PC-3 (cell line): ENCODE measurements around the gene MPO. TPM values are rescaled to one million over a fixed set of nuclear protein-coding genes. Genes with fewer than 3 reads are reported as not detected.
A peak's percentile ranks its signal among the peaks of the same experiment; 100 is the strongest.

ENCODE experiments used
- ATAC-seq: fragments of 200-7000 bp; cut with Tn5 transposase; 2 replicates; pipeline ENCODE4 v1.9.1; 2020; ENCODE audit warnings: mild to moderate bottlenecking, moderate library complexity
- BruUV-seq: library from RNA; stranded (reverse); fragments of 400-500 nt; replicated peaks from 2 replicates; lab custom pipeline; 2021; lab: Mats Ljungman, UMichigan
- CTCF ChIA-PET: fragments of 300-600 bp; sonication (Branson Sonifier 250); formaldehyde crosslinking; loops from one replicate; lab custom pipeline; 2022; ENCODE audit warnings: antibody characterized with exemption; lab: Charles Lee
- POLR2A ChIA-PET: fragments of 300-600 bp; sonication (Branson Sonifier 250); formaldehyde crosslinking; loops from one replicate; lab custom pipeline; 2022; ENCODE audit warnings: antibody characterized with exemption; ENCODE audit not compliant: unreplicated experiment; lab: Charles Lee
- DNase-seq: peaks from one replicate; pipeline ENCODE4 v3.0.0-alpha.2; 2015
- H2AFZ ChIP-seq: fragments of 300-600 bp; sonication (generic); 2 replicates; pipeline ENCODE4 v1.6.0; 2016; ENCODE audit warnings: antibody characterized with exemption, low read length
- H3F3A ChIP-seq: fragments of 300-600 bp; sonication (generic); one replicate; pipeline ENCODE4 v1.6.0; 2017; ENCODE audit warnings: antibody characterized with exemption, low read length, control low read depth, mild to moderate bottlenecking; ENCODE audit not compliant: unreplicated experiment
- H3K27ac ChIP-seq: fragments of 300-600 bp; sonication (generic); 2 replicates; pipeline ENCODE4 v1.5.1; 2016; ENCODE audit warnings: mild to moderate bottlenecking, low read length
- H3K27me3 ChIP-seq: fragments of 300-600 bp; sonication (generic); 2 replicates; pipeline ENCODE4 v1.6.1; 2016; ENCODE audit warnings: low read length, mixed read lengths
- H3K36me3 ChIP-seq: fragments of 300-600 bp; sonication (generic); 2 replicates; pipeline ENCODE4 v1.6.1; 2016; ENCODE audit warnings: low read depth, mixed run types, low read length, mixed read lengths
- H3K4me1 ChIP-seq: fragments of 300-600 bp; sonication (generic); 2 replicates; pipeline ENCODE4 v1.5.1; 2016; ENCODE audit warnings: low read length; ENCODE audit not compliant: insufficient read depth
- H3K4me2 ChIP-seq: fragments of 300-600 bp; sonication (generic); 2 replicates; pipeline ENCODE4 v1.6.0; 2016; ENCODE audit warnings: low read length
- H3K4me3 ChIP-seq: fragments of 300-600 bp; sonication (generic); 2 replicates; pipeline ENCODE4 v1.5.1; 2016; ENCODE audit warnings: mild to moderate bottlenecking, low read length, mixed read lengths
- H3K79me2 ChIP-seq: fragments of 300-600 bp; sonication (generic); 2 replicates; pipeline ENCODE4 v1.6.1; 2017; ENCODE audit warnings: low read length, mixed read lengths
- H3K9ac ChIP-seq: fragments of 300-600 bp; sonication (generic); 2 replicates; pipeline ENCODE4 v1.6.0; 2016; ENCODE audit warnings: mild to moderate bottlenecking, low read length
- H3K9me2 ChIP-seq: fragments of 300-600 bp; sonication (generic); replicated peaks from 2 replicates; pipeline ENCODE4 v1.6.1; 2016; ENCODE audit warnings: mixed run types, low read length, mixed read lengths
- H3K9me3 ChIP-seq: fragments of 300-600 bp; sonication (generic); 2 replicates; pipeline ENCODE4 v1.6.1; 2016; ENCODE audit warnings: low read length, mixed read lengths
- H4K20me1 ChIP-seq: fragments of 300-600 bp; sonication (generic); 2 replicates; pipeline ENCODE4 v1.6.1; 2016; ENCODE audit warnings: low read length, mixed read lengths
- CTCF ChIP-seq: fragments of 300-600 bp; sonication (generic); conservative IDR thresholded peaks from 2 replicates; pipeline ENCODE4 v1.5.1; 2017; ENCODE audit warnings: antibody characterized with exemption, low read depth, mild to moderate bottlenecking, low read length
- EZH2 ChIP-seq: fragments of 300-600 bp; sonication (generic); IDR thresholded peaks from one replicate; pipeline ENCODE4 v1.6.1; 2017; ENCODE audit warnings: antibody characterized with exemption, mild to moderate bottlenecking, low read length; ENCODE audit not compliant: unreplicated experiment
- EZH2phosphoT487 ChIP-seq: fragments of 300-600 bp; sonication (generic); IDR thresholded peaks from 2 replicates; pipeline ENCODE4 v1.6.1; 2018; ENCODE audit warnings: mild to moderate bottlenecking, antibody characterized with exemption, low read length, borderline replicate concordance
- intact Hi-C: fragments of 100-400 bp; cut with micrococcal nuclease; formaldehyde crosslinking; loops from 2 replicates; pipeline ENCODE4 v1.9.0; 2023
- total RNA-seq: library from RNA; depleted of rRNA; stranded (reverse); fragments of >200 nt; gene quantifications from 2 replicates; pipeline ENCODE4 v1.2.3, GENCODE V29; 2014

MPO gene
- total RNA-seq, 1 experiment from 2014 or later = not detected

- ATAC-seq (no peak), DNase-seq (no peak)
- ChIA-PET CTCF (no interaction called here), POLR2A (no interaction called here)
- no peaks in the 10 kb centered on the region for H3K4me1 ChIP-seq
- no peaks in the 10 kb centered on the region for H3K36me3 ChIP-seq
- no TSS peak for BruUV-seq
- H3K27ac ChIP-seq = no peak overlapping the region
- H3K4me2 ChIP-seq = no peak overlapping the region
- H3K9me3 ChIP-seq = no peaks in the 10 kb centered on the region
- H3K27me3 ChIP-seq = peaks cover 5% of the 10 kb centered on the region
- no peak overlapping the region for H3K9ac ChIP-seq
- intact Hi-C loops = no loop called here
- TF ChIP-seq EZH2 = no peak
- no peak for TF ChIP-seq CTCF
- no peak for TF ChIP-seq EZH2phosphoT487
- H3K4me3 ChIP-seq = no peak overlapping the region
- H3K9me2 ChIP-seq = no peaks in the 10 kb centered on the region
- no peaks in the 10 kb centered on the region for H3K79me2 ChIP-seq
- H4K20me1 ChIP-seq = no peaks in the 10 kb centered on the region
- no peak overlapping the region for H2AFZ ChIP-seq
- no peaks in the 10 kb centered on the region for H3F3A ChIP-seq
Measured at GRCh38 chr17:58305626-58306025, 24.9 kb upstream of the MPO start.

- no peak for ATAC-seq
- Histone ChIP-seq H3K79me2 (no peaks in the 10 kb centered on the region), H3K9ac (no peak overlapping the region), H3K4me2 (no peak overlapping the region), H3K36me3 (no peaks in the 10 kb centered on the region), H3K4me3 (no peak overlapping the region), H3K27ac (no peak overlapping the region), H3K27me3 (peaks cover 11% of the 10 kb centered on the region), H3F3A (no peaks in the 10 kb centered on the region), H2AFZ (peak overlapping the region; percentile 23; the same call in 1 of the 2 replicates), H3K9me2 (no peaks in the 10 kb centered on the region), H3K4me1 (no peaks in the 10 kb centered on the region), H4K20me1 (no peaks in the 10 kb centered on the region), H3K9me3 (no peaks in the 10 kb centered on the region)
- no peak for DNase-seq
- intact Hi-C loops = no loop called here
- TF ChIP-seq CTCF (no peak), EZH2phosphoT487 (no peak), EZH2 (no peak)
- no TSS peak for BruUV-seq
- CTCF ChIA-PET = no interaction called here
- POLR2A ChIA-PET = no interaction called here
Measured at GRCh38 chr17:58304750-58305486, 24.2 kb upstream of the MPO start.
